ENCODE data around the gene NRCAM.

Gene NRCAM

DNA sequence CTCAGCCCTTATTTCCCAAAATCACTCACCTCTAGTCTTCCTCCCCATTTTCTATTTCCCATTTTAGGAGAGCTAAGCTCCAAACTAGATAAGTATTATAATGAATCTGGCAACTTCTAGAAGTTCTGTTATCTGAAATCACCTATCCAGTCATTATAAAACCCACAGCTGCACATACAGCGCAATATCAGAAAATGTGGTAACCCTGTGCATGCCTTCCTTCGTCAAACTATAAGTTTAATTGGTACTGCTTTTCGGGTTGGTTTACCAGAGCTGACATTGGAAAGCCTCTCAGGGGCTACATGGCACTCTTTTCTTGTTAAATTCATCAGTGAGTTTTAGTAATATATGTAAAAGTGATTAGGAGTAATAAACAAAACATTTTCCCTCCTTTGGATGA is 327.7 kb downstream of the NRCAM start:
- DNase-seq (ENCODE audit: low read depth) = no peak

GRCh38 chr7:108127461-108127860 is 328.8 kb downstream of the NRCAM start:
- no peak for DNase-seq (ENCODE audit: low read depth)

DNA sequence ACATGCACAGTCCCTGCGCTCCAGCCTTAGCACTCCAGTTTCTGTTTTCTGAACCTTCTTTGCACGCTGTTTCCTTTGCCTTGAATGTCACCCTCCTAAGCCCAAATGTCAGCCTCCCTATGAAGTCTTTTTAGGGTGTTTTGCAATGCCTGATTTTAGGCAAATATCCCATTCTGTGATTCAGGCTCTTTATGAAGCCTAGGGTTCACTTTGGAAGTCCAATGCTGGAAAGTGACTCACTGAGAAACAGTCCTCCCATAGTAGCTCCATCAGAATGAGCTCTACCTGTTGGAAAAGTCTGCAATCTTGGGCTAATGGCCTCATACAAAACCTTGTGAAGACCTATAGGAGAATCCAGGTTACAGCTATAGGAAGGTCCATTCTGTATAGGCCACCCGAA is 331.4 kb downstream of the NRCAM start:
- no peak for DNase-seq (ENCODE audit: low read depth)

DNA sequence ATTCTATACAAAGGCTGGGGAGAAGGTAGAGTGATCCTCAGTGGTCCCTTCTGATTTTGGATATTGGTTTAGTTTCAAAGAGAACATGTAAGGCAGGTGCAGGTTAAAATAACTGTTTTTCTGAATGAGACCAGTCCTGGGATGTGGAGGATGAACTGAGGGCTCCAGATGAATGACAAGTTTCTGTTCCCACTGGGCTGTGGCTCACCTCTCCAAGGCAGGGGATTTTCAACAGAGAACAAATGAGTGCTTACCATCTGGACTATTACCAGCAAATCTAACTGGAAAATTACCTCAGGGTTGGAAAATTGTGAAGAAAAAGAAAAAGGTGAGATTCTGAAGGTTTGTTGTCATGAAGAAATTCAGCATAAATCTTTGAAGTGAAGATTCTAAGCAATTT is 334.1 kb downstream of the NRCAM start:
- no peak for DNase-seq (ENCODE audit: low read depth)

DNA sequence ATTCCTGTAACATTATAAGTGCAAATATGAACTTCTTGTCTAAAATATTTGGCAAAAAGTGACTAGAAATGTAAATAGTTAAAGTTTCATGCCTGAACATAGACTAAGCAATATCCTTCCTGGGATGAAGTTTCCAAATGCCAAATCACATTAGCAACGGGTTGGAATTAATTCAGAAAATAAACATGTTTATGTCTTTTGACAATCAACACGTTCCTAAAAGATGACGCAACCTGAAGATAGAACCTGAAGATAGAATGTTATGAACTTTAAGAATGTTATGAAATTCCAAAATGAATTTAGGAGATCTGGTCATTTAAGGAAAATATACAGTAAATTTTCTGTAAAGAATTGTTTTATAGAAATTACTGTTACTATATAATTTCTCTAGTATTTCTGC is 335.3 kb downstream of the NRCAM start:
- DNase-seq (ENCODE audit: low read depth) = no peak

DNA sequence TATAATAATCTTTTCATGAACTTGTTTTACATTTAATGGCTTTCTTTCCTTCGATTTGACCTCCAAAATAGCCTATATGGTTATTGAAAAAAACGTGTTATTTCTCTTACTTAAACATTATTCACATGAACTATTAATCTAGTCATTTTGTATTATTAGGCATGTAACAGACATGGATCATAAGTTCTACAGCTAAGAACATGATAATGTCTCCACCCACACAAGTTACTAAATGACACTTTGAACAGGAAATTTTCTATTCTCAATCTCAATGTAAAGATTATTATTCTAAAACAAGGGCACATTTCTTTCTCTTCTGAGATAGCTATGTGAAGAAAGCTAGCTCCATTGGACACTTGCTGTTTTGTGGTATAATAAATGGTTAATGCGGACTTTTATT is 336.0 kb downstream of the NRCAM start:
- DNase-seq (ENCODE audit: low read depth) = no peak

- no peak for DNase-seq (ENCODE audit: low read depth)
Observed at GRCh38 chr7:108118959-108119358, 337.3 kb downstream of the NRCAM start.

- no peak for DNase-seq (ENCODE audit: low read depth)
Observed at GRCh38 chr7:108114117-108114841, 342.0 kb downstream of the NRCAM start.

DNA sequence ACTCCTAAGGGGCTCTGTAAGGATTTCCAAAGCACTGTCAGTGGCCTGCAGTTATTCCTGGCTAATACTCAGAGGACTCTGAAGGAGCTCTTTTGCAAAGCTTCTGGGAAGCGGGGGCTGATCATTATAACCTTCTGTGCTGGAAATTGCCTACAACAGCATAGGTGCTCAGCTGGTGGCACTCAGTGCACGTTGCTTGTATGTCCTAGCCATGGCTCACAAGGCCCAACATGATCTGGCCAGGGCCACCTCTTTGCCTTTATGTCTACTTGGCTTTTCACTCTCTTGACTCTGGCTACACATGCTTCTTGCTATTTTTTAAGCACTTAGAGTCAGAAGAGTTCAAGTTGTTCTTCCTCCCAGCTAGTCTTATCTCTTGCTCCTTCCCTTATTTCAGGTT is 343.6 kb downstream of the NRCAM start:
- no peak for DNase-seq (ENCODE audit: low read depth)

- no peak for DNase-seq (ENCODE audit: low read depth)
Observed at GRCh38 chr7:108109221-108109908, 346.9 kb downstream of the NRCAM start.

DNA sequence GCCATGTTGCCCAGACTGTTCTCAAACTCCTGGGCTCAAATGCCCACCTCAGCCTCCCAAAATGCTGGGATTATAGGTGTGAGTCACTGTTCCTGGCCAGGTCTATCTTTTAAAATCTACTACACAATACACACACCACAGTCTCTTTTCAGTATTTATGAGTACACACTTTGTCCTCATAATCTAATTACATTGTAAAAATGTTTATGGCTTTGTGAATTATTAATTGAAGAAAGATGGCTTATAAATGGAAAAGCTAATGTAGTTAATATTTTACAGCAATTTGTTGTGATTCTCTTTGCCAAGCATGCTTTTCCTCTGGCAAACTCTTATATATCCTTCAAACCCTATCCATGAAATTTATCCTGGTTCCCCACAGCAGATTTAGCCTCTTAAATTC is 348.1 kb downstream of the NRCAM start:
- DNase-seq (ENCODE audit: low read depth) = no peak

GRCh38 chr7:108104324-108104723 is 351.9 kb downstream of the NRCAM start:
- no peak for DNase-seq (ENCODE audit: low read depth)

DNA sequence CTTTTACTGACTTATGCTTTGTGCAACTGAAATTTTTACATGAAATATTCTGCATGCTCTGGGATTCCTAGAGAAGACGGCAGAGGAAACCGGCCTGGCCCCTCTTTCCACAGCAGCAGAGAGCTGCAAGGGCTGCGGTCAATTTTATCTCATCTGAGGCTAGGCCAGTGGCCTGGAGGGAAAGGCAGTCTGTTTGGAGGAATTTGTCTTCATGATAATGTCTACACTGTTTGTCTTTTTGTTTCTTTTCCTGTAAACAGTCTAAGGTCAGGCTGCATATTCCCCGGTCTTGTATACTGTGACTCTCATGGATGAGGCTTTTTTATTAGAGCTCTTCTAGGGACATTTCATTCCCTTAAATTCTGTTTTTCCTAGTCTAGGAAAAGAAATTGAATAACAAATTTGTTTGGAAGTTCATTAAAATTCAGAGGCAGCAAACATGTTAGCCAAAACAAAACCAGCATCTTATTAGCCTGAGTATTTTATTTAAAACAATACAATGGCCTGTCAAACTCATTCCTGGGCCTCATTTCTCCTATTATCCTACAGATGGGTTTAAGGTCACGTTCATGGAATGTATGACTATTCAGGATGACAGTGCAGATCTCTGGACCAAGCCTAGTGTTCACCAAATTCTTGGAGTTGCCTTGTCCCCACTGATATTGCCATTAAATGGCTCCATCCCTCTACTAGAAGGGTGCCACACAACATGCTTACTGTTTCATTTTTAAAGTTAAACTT is 352.5 kb downstream of the NRCAM start:
- no peak for DNase-seq (ENCODE audit: low read depth)

- DNase-seq (ENCODE audit: low read depth) = no peak
Observed at GRCh38 chr7:108102671-108103312, 353.4 kb downstream of the NRCAM start.

DNA sequence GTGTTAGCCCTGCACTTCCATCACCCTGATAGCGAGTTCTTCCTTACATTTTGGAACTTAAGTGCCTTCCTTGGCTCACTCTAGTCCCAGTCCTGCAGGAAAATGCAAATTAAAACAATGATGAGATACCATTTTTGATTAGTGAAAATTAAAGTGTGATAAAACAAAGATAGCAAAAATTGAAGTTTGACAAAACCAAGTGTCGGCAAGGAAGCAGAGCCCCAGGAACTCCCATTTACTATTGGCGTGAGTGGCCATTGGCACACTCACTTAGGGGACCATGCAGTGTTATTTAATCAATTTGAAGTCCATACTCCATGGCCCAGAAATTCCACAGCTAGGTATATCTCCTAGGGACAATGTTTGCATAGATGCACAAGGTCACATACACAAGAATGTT is 354.5 kb downstream of the NRCAM start:
- DNase-seq (ENCODE audit: low read depth) = no peak

GRCh38 chr7:108099713-108100112 is 356.5 kb downstream of the NRCAM start:
- no peak for DNase-seq (ENCODE audit: low read depth)

DNA sequence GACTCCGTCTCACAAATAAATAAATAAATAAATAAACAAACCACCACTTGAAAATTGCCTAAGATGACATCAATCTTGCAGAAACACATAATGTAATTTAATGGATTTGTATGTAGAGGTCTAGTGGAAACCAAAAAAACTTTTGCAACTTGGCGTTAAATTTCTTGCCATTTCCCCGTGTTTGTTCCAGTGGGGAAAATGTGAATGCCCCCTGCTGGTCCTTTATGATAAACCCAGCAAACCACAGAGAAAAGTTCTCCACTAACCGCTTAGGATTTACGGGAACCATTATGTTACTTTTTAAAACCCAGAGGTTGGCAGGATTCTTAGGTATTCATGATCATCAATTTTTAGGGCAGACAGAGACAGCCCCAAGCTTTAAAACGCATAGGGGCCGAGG is 358.5 kb downstream of the NRCAM start:
- no peak for DNase-seq (ENCODE audit: low read depth)

All from T follicular helper cell (primary cell).